ELR (cell line): ENCODE results near the gene MGAT5.

Experiments used
- DNase-seq: peaks from one replicate; pipeline ENCODE4 v3.0.0-alpha.2; 2015; ENCODE audit warnings: low read depth

The MGAT5 gene

GRCh38 chr2:134253804-134254203, at the start of gene MGAT5:
MGAT5 (plus strand) TSS chr2:134254072; CDS start chr2:134254404, 332 bp downstream.
- DNase-seq, result no peak

DNA sequence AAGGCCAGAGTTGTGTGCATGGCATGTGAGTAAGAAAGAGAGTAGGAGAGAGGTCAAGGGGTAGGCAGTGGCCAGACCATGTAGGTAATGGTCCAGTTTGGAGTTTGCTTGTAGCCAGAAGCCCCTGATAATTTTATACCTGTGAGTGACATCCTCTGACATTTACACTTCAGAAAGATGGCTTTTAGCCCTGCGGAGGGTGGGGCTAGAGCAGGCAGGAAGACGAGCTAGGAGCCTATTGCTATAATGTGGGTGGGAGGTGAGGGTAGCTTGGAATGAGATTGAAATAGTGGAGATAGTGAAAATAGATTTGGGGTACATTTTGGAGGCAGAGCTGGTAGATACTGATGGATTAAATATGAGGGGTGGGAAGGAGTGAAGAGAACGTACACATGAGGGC, 48.8 kb upstream of the MGAT5 start:
- no peak for DNase-seq

GRCh38 chr2:134206031-134206430, 47.8 kb upstream of the MGAT5 start:
- DNase-seq, result peak; percentile 15

DNA sequence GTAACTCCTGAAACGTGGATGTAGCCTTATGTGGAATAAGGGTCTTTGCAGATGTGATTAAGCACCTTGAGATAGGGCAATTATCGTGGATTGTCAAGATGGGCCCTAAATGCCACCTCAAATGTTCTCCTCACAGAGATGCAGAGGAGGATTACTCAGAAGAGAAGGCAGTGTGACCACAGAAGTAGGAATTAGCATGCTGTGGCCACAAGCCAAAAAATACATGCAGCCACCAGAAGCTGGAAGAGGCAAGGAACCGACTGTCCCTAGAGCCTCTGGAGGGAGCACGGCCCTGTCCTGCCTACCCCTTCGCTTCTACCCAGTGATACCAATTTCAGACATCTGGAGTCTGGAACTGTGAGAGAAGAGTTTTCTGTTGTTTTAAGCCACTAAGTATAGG, 47.3 kb upstream of the MGAT5 start:
- peak; percentile 71 for DNase-seq

GRCh38 chr2:134207589-134208209, 46.2 kb upstream of the MGAT5 start:
- peak; percentile 70 for DNase-seq

GRCh38 chr2:134208825-134209224, 45.0 kb upstream of the MGAT5 start:
- DNase-seq, result no peak

GRCh38 chr2:134212746-134213145, 41.1 kb upstream of the MGAT5 start:
- DNase-seq, result no peak

DNA sequence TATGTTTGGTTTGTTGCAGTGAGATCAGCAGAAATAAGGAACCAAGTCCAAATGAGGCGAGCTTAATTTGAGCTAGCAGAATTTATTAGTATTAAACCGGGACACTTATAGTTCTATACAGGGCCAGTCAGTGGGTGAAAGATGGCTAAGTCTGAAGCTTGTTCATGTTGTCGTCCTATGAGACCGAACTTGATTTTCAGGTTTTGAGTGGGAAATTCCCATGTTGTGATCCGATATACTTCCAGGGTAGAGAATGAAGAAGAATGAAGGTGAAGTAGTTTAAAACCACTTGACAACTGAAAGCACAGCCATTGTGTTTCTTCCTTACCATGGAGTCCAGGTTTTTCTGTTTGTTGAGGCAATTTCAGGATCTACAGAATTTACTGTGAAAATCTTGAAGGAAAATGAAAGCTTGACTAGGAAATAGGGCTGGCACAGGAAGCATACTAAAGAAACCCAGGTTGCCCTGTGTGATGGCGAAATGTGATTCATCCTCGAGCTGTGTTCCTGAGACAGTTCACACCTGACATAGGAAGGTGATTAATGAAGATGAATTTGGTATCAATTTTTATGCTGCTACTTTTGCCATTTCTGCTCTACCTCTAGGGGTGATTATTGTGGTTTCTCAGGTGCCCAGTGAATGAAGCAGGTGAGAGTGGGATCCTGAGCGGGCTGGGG, 37.6 kb upstream of the MGAT5 start:
- no peak for DNase-seq

GRCh38 chr2:134217351-134217750, 36.5 kb upstream of the MGAT5 start:
- DNase-seq, result no peak

- DNase-seq, result peak; percentile 45
These were observed 35.9 kb upstream of the MGAT5 start for GRCh38 chr2:134217924-134218323.

GRCh38 chr2:134218414-134218813, 35.5 kb upstream of the MGAT5 start:
- no peak for DNase-seq

GRCh38 chr2:134218930-134219658, 34.8 kb upstream of the MGAT5 start:
- no peak for DNase-seq

DNA sequence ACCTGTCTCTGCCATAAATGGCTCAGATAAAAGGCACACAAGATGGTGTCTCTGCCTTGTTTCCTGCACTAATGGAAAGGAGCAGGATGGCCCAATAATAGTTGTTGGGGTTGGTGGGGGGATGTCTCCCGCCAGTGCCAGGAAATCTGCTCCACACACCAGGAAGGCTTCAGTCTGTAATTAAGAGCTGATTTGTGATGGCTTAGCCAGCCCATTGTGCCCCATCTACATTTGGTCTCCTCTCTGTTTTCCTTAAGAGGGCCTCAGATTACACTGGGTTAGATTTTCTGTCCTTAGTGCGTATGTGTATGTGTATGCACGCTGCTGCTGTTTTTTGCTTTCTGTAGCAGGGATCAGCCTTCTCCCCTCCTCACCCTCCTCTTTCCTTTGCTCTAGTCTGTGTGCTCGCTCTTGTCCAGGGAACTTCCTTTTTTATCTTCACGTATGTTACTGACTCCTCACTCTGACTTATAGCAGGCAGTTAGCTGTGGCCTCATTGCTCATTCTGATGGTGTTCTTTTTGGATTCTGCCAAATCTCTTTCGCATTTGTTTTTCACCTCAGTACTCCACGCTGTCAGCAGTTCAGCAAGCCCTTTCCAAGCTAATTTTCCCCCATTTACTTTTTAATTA, 33.4 kb upstream of the MGAT5 start:
- DNase-seq, result no peak

- DNase-seq, result no peak
These were observed 29.9 kb upstream of the MGAT5 start for GRCh38 chr2:134224005-134224404.

DNA sequence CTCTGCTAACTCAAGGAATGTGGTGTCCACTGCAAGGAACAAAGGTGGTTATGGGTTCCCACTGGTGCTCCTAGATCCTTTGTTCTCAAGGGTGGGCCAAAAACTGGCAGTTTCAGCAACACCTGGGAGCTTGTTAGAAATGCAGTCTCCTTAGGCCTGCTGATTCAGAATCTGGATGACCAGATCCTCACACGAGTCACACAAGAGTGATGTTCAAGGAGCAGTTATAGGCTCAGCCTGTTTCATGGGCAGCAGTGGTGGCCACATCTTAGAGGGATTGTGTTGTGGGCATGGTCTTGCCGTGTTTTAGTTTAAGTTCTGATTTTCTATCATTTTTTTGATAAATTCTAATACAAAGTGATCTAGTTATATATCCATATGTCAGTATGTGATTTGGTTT, 28.7 kb upstream of the MGAT5 start:
- DNase-seq, result peak; percentile 37

DNA sequence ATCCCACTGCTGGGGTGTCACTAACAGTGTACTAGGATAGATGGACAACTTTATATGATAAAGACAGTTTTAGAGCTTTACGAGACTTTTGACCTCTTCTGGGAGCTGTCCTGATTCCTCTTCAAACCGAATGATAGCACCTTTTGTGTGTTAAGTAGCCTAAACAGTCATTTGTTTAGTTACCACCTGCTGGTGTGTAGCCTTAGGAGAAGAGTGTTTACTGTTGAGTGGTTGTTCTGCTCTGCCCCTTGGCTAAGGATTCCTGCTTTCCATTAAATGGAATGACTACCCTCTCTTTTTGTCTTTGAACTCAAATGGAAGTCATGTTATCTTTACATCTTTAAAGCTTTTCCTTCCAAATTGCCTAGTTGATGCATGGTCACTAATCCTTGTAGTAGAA, 28.0 kb upstream of the MGAT5 start:
- no peak for DNase-seq

GRCh38 chr2:134226601-134227000, 27.3 kb upstream of the MGAT5 start:
- no peak for DNase-seq

GRCh38 chr2:134227666-134228065, 26.2 kb upstream of the MGAT5 start:
- no peak for DNase-seq

DNA sequence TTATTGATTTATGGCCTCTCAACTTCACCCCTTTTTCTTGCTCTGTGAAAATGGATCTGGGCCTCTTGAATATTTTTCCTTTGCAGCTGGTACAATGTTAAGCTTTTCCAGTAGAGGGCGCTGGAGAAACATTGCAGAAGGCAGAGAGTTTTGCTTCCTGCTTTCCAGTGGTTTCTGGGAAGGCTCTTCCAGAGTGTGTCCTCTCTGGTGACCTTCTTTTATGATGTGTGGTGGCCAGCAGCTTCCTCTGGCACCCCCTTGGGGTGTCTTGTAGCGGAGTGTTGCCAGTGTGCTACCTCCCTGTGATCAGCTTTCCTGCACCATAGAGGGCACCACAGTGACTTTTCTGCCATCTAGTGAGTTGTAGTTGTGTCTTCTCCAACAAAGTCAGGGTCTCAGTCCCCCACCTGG, 25.4 kb upstream of the MGAT5 start:
- peak; percentile 53 for DNase-seq

DNA sequence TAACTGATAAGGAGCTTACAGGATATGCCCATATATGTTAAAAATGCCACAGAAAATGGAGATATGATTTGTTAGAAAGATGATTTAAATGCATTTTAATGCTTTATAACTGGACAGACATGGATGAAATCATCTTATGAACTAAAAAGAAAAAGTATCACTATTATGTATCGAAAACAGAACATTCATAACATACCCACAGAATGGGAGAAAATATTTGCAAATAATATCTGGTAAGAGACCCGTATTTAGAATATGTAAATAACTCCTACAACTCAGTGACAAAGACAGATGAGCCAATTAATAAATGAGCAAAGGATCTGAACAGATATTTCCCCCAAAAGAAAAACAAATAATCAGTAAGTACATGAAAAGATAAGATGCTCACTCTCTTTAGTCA, 24.3 kb upstream of the MGAT5 start:
- no peak for DNase-seq

GRCh38 chr2:134230885-134231284, 23.0 kb upstream of the MGAT5 start:
- no peak for DNase-seq

GRCh38 chr2:134231301-134231964, 22.4 kb upstream of the MGAT5 start:
- DNase-seq, result peak; percentile 36
